Activated CD8-positive, alpha-beta memory T cell treated with anti-CD3 and anti-CD28 coated beads for 1 hour (primary cell): ENCODE results near the gene ABCC3.

Source experiments
- DNase-seq, 2 donors: peaks; one replicate each; pipeline ENCODE4 v3.0.0-alpha.2; 2020; ENCODE audit warnings: low read depth in 1 of 2; ENCODE audit errors: extremely low read depth in 1 of 2

Gene ABCC3

DNA sequence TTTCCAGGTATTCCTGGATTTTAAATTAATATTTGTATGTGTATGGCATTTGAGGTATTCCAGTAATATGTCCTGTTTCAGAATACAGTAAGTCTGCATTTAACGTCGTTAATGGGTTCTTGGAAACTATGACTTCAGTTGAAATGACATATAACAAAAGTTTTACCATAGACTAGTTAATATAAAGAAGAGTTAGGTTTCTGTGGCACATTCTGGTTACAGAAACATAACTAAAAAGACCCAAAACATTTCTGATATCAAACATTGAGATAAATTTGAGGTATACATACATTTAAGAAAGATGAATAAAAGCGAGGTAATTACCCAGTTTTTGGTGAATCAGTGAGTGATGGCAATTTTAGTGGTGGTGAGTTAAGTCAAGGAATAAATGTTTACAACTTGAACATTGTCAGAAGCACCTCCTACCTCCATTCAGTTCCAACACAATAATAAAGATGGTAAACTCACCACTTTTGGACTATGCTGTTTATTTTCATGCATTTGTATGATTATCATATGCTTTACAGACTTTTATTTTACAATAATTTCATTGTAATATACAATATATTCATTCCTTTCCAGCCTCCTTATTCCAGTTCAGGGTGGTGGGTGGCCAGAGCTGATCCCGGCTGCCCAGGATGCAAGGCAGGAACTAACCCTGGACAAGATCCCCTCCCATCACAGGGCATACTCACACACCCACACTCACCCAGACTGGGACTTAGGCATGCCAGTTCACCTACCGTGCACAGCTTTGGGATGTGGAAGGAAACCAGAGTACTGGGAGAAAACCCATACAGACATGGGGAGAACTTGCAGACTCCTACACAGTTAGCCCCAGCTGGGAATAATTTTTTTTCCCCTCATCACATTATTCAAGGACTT lies 94.4 kb downstream of the ABCC3 start:
- no peak for DNase-seq

DNA sequence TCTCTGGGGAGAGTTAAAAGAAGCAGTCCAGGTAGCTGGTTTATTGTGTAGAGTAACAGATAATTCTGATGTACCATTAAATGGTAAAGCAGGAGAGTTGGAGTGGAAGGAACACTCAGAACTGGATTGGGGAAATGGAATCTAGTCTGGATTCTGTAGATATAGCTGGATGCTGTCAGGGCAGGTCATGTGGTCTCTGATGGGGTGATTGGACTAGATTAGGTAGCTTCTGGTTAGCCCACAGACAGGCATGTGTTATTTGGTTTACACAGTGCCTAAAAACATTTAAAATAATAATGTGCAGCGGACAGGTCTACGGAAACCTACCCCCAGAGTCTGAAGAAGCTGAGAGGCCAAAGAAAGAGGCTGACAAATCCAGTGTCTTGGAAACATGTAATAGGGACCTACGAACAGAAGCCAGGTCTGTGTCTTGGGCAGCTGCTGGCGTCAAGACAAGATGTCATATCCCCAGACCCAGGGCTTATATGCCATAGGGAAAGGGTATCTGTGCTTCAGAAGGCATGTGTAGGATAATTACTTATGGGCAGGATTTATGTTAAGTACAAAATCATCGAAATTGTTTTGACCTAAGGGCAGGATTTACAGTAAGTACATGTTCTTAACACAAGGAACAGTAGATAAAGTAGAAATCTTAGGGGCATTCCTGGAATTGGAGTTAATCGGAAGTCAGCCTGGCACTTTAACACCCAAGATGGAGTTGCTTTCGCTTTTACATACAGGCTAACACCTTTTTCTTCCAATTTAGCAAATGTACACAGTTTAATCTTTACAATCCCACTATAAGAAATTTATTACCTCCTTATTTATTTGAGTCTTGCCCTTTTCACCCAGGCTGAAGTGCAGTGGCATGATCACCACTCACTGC lies 97.1 kb downstream of the ABCC3 start:
- no peak for DNase-seq

DNA sequence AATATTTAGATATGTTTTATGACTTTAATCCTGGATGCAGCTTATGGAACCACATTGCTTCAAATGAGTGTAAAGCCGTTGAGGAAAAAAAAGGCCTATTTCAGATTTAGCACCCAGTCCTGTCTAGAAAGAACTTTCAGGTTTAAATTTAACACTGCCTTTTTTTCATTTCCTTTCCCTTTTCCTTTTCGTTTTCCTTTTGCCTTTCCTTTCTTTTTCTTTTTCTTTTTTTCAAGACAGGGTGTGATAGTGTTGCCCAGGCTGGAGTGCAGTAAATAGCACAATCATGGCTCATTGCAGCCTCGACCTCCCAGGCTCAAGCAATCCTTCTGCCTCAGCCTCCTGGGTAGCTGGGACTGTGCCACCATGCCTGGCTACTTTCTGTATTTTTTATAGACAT lies 100.6 kb downstream of the ABCC3 start:
- no peak for DNase-seq

DNA sequence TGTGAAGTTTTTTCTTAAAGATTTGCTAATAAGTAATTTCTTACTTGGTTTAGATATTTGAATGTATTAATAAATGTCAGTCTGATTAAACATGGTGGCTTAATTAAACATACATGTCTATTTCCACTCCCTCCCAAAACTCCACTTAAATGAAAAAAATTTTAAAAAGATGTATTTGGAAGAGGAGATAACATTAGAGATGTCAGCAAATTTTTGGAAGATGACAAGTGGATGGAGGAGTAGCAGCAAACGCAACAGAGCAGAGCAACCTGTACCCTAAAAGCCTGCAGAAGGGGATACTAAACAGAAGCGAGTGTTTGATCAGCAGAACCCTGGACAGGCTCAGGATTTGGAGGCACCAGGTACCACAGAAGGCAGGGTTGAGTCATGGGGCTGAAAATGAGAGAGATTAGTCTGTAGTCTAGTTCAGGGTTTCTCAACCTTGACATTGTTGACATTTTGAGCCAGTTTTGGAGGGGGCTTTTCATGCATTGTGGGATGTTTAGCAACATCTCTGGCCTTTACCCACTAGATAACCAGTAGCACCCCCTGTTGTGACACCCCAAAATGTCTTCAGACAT lies 102.5 kb downstream of the ABCC3 start:
- no peak for DNase-seq

DNA sequence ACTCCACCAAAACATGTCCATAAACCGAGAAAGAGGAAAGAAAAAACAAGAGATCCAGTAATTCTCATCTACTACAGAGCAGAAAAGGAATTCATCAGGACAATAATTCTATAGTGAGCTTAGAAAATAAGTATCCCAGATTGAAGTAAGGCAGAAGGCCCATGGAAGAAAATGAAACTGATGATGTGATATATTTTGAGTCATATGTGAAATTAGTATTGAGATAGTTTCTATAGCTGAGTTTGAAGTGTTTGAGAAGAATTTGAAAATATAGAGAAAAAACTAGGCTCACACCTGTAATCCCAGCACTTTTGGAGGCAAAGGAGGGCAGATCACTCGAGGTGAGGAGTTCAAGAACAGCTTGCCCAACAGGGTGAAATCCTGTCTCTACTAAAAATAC lies 104.4 kb downstream of the ABCC3 start:
- no peak for DNase-seq
